ENCODE results near the gene SKAP1.

- TF ChIP-seq POLR2A (IDR thresholded peaks at IDR 0.05) (no peak), CTCF (IDR thresholded peaks at IDR 0.05) (no peak)
Observed at GRCh38 chr17:48451489-48451888, 21.5 kb upstream of the SKAP1 start.

Measured in heart left ventricle (tissue), 13 donors.